Osteocyte (in vitro differentiated cells): Measurements from ENCODE around the gene MMP25. TPM values are rescaled to one million over a fixed set of nuclear protein-coding genes. Genes with fewer than 3 reads are reported as not detected.

Experiments
- DNase-seq: peaks from one replicate; pipeline ENCODE4 v3.0.0; 2021; ENCODE audit warnings: mixed read lengths; ENCODE audit not compliant: unreplicated experiment; ENCODE audit errors: extremely low spot score
- H3K27ac Mint-ChIP-seq: one replicate; pipeline ENCODE4 v1.8.0; 2021; ENCODE audit warnings: mild to moderate bottlenecking, mixed read lengths; ENCODE audit not compliant: unreplicated experiment
- H3K27me3 Mint-ChIP-seq: one replicate; pipeline ENCODE4 v1.8.0; 2021; ENCODE audit warnings: mixed read lengths; ENCODE audit not compliant: unreplicated experiment
- H3K36me3 Mint-ChIP-seq: one replicate; pipeline ENCODE4 v1.8.0; 2021; ENCODE audit warnings: mixed read lengths; ENCODE audit not compliant: unreplicated experiment
- H3K4me1 Mint-ChIP-seq: one replicate; pipeline ENCODE4 v1.8.0; 2021; ENCODE audit warnings: mixed read lengths; ENCODE audit not compliant: unreplicated experiment
- H3K4me3 Mint-ChIP-seq: one replicate; pipeline ENCODE4 v1.8.0; 2021; ENCODE audit warnings: mild to moderate bottlenecking, moderate library complexity, mixed read lengths; ENCODE audit not compliant: unreplicated experiment
- H3K9me3 Mint-ChIP-seq: one replicate; pipeline ENCODE4 v1.8.0; 2021; ENCODE audit warnings: mixed read lengths; ENCODE audit not compliant: unreplicated experiment
- total RNA-seq: library from RNA; stranded (reverse); gene quantifications from 2 replicates; pipeline ENCODE4 v1.2.1, GENCODE V29; 2021
- TF ChIP-seq, protein P1 (sequence below): fragments of 200-600 bp; sonication (generic); IDR thresholded peaks from 2 replicates; pipeline ENCODE4 v1.5.0; 2021; ENCODE audit warnings: antibody characterized with exemption, mild to moderate bottlenecking, moderate library complexity

MMP25 gene
- total RNA-seq, 1 donor from 2014 or later: 3.0 TPM

DNA sequence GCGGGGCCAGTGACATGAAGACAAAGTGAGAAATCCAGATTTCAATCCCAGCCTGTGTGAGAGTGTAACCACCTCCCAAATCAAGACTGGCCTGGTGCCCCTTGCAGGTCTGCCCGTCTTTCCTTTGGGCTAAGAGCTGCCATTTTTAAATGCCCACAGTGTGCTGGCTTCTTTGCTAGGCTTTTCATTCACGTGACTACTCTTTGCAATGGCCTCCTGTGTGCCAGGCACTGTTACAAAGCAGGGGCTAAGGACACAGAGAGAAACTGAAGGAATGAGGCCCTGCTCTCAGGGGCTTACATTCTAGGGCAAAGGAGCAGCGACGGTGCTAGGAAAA is 53.0 kb downstream of the MMP25 start:
- Mint-ChIP-seq H3K27ac (no peak overlapping the region), H3K4me3 (no peak overlapping the region), H3K27me3 (peaks cover 17% of the 10 kb centered on the region), H3K36me3 (no peaks in the 10 kb centered on the region), H3K9me3 (no peaks in the 10 kb centered on the region), H3K4me1 (peaks cover 16% of the 10 kb centered on the region)
- TF ChIP-seq, protein P1, sequence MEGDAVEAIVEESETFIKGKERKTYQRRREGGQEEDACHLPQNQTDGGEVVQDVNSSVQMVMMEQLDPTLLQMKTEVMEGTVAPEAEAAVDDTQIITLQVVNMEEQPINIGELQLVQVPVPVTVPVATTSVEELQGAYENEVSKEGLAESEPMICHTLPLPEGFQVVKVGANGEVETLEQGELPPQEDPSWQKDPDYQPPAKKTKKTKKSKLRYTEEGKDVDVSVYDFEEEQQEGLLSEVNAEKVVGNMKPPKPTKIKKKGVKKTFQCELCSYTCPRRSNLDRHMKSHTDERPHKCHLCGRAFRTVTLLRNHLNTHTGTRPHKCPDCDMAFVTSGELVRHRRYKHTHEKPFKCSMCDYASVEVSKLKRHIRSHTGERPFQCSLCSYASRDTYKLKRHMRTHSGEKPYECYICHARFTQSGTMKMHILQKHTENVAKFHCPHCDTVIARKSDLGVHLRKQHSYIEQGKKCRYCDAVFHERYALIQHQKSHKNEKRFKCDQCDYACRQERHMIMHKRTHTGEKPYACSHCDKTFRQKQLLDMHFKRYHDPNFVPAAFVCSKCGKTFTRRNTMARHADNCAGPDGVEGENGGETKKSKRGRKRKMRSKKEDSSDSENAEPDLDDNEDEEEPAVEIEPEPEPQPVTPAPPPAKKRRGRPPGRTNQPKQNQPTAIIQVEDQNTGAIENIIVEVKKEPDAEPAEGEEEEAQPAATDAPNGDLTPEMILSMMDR: no peak
- DNase-seq: no peak

DNA sequence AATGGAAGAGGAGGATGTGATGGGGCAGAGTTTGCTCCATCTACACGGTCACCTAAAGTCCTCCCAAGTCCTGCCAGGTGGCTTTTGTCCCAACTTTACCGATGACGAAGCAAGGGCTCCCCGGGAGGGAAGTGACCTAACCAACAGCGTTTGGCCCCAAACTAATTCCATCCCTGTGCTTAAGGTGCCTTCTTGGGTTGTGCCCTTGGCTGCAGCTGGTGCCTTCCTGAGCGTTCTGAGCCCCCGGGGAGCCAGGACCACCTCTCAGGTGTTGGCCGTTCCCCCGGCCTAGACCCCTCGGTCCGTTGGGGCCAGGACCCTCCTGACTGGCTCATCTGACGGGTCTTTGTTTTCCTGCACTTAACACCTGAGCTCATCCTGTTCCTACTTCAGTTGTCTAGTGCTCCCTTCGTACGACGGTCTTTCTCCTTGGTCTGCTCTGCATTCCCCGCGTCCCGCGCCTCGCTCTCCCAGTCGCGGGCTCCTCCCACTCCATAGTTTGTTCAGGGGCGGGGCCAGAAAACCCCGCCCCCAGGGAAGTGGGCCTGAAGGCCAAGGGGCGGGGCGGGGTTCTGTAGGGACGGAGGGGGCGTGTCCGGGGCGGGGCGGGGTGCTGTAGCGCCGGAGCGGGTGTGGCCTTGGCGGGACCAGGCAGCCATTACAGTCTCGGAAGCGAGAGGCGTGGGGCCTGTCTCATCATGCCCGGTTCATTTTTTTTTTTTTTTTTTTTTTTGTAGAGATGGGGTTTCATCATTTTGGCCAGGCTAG is 53.6 kb downstream of the MMP25 start:
- Mint-ChIP-seq H3K27ac (no peak overlapping the region), H3K4me3 (peak overlapping the region; percentile 63)
- DNase-seq: peak; percentile 94

DNA sequence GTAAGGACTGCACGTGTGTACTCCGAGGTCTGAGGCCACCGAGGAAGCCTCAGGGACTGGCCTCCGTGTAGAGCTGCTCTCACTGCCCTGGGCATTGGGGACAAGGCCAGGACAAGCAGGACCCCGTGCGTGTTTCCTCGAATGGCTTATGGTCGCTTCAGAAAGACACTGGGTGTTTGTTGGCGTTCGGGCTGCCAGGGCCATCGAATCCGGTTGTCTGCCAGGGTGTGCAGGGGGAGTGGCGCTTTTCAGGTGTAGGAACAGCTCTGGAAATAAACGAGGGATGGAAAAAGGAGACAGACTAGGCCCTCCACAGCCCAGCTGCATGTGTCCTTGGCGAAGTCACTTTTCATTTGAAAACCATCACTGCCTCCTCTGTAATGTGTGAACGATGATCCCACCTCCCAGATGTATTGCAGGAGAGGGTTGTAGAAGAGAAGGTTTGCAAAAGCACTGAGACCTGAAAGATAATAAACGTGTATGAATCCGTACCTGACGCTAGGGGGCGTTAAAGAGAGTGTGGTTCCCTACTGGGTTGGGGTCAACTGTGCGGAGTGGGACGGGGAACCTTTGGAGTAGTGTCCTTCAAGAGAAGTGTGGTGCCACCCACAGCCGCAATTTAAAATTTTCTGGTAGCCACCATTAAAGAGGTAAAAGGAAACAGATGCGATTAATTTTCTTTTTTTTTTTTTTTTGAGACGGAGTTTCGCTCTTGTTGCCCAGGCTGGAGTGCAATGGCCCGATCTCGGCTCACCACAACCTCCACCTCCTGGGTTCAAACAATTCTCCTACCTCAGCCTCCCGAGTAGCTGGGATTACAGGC is 54.9 kb downstream of the MMP25 start:
- no peak for DNase-seq
- Mint-ChIP-seq H3K27ac (peak overlapping the region; percentile 18), H3K4me1 (peaks cover 18% of the 10 kb centered on the region), H3K36me3 (no peaks in the 10 kb centered on the region), H3K27me3 (peaks cover 17% of the 10 kb centered on the region), H3K9me3 (no peaks in the 10 kb centered on the region), H3K4me3 (no peak overlapping the region)
- TF ChIP-seq, protein P1: peak; percentile 59

More for the DNA sequence above, 53.6 kb downstream of the MMP25 start:
- TF ChIP-seq, protein P1: no peak
- peaks cover 16% of the 10 kb centered on the region for H3K4me1 Mint-ChIP-seq
- no peaks in the 10 kb centered on the region for H3K36me3 Mint-ChIP-seq
- H3K9me3 Mint-ChIP-seq: no peaks in the 10 kb centered on the region
- H3K27me3 Mint-ChIP-seq: peaks cover 17% of the 10 kb centered on the region

DNA sequence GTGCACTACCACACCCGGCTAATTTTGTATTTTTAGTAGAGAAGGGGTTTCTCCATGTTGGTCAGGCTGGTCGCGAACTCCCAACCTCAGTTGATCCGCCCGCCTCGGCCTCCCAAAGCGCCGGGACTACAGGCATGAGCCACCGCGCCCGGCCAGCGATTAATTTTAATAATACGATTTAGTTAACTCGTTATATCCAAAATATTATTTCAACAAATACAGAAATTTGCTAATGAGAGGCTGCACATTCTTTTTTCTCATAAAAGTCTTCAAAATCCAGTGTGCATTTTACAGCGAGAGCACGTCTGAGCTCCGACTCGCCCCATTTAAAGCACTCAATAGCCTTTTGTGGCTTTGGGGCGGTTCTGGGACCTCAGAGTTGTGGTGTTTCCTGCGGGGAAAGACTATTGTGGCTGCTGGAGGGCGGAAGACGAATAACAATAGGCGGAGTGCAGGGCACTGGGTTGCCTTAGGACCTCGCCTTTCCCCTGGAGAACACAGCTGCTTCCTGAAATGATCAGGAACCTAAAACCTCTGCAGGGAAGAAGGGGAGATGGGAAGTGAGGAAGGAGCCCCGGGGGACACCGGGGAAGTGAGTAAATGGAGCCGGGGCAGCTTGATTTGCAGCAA is 55.6 kb downstream of the MMP25 start:
- DNase-seq: no peak
- Mint-ChIP-seq H3K27ac (no peak overlapping the region), H3K36me3 (no peaks in the 10 kb centered on the region), H3K4me1 (peaks cover 22% of the 10 kb centered on the region), H3K9me3 (no peaks in the 10 kb centered on the region), H3K4me3 (no peak overlapping the region), H3K27me3 (peaks cover 16% of the 10 kb centered on the region)
- TF ChIP-seq, protein P1: no peak
